ENCODE results near the gene FAM83G. TPM values are rescaled to one million over a fixed set of nuclear protein-coding genes. Genes with fewer than 3 reads are reported as not detected.

The FAM83G gene
- total RNA-seq, 1 donor from 2014 or later: 1.6 TPM

- Mint-ChIP-seq H3K4me1 (ENCODE audit: unreplicated experiment) (peaks cover 3% of the 10 kb centered on the region), H3K27me3 (ENCODE audit: unreplicated experiment) (peaks cover 2% of the 10 kb centered on the region), H3K4me3 (ENCODE audit: unreplicated experiment) (no peak overlapping the region), H3K36me3 (ENCODE audit: low read depth, unreplicated experiment) (no peaks in the 10 kb centered on the region), H3K9me3 (ENCODE audit: unreplicated experiment) (no peaks in the 10 kb centered on the region), H3K27ac (ENCODE audit: unreplicated experiment) (no peak overlapping the region)
- TF ChIP-seq CTCF (IDR thresholded peaks at IDR 0.05; ENCODE audit: unreplicated experiment): no peak
- no peak for DNase-seq (ENCODE audit: low spot score)
Measured at GRCh38 chr17:18937981-18938691, 66.4 kb downstream of the FAM83G start.

GRCh38 chr17:18933102-18934058 lies 71.2 kb downstream of the FAM83G start:
- H3K27me3 Mint-ChIP-seq (ENCODE audit: unreplicated experiment): no peaks in the 10 kb centered on the region
- no peak for TF ChIP-seq CTCF (IDR thresholded peaks at IDR 0.05; ENCODE audit: unreplicated experiment)
- H3K27ac Mint-ChIP-seq (ENCODE audit: unreplicated experiment): no peak overlapping the region
- H3K4me1 Mint-ChIP-seq (ENCODE audit: unreplicated experiment): no peaks in the 10 kb centered on the region
- peaks cover 9% of the 10 kb centered on the region for H3K36me3 Mint-ChIP-seq (ENCODE audit: low read depth, unreplicated experiment)
- DNase-seq (ENCODE audit: low spot score): no peak
- H3K4me3 Mint-ChIP-seq (ENCODE audit: unreplicated experiment): no peak overlapping the region
- H3K9me3 Mint-ChIP-seq (ENCODE audit: unreplicated experiment): no peaks in the 10 kb centered on the region

- TF ChIP-seq CTCF (IDR thresholded peaks at IDR 0.05; ENCODE audit: unreplicated experiment): no peak
Measured at GRCh38 chr17:18932360-18933055, 72.1 kb downstream of the FAM83G start.

GRCh38 chr17:18928628-18929125 lies 75.9 kb downstream of the FAM83G start:
- Mint-ChIP-seq H3K4me3 (ENCODE audit: unreplicated experiment) (no peak overlapping the region), H3K4me1 (ENCODE audit: unreplicated experiment) (no peaks in the 10 kb centered on the region), H3K36me3 (ENCODE audit: low read depth, unreplicated experiment) (peaks cover 13% of the 10 kb centered on the region), H3K9me3 (ENCODE audit: unreplicated experiment) (no peaks in the 10 kb centered on the region), H3K27me3 (ENCODE audit: unreplicated experiment) (no peaks in the 10 kb centered on the region), H3K27ac (ENCODE audit: unreplicated experiment) (no peak overlapping the region)
- no peak for DNase-seq (ENCODE audit: low spot score)
- no peak for TF ChIP-seq CTCF (IDR thresholded peaks at IDR 0.05; ENCODE audit: unreplicated experiment)

More at GRCh38 chr17:18932360-18933055, 72.1 kb downstream of the FAM83G start:
- Mint-ChIP-seq H3K9me3 (ENCODE audit: unreplicated experiment) (no peaks in the 10 kb centered on the region), H3K4me3 (ENCODE audit: unreplicated experiment) (no peak overlapping the region), H3K36me3 (ENCODE audit: low read depth, unreplicated experiment) (peaks cover 9% of the 10 kb centered on the region), H3K27ac (ENCODE audit: unreplicated experiment) (no peak overlapping the region), H3K27me3 (ENCODE audit: unreplicated experiment) (no peaks in the 10 kb centered on the region), H3K4me1 (ENCODE audit: unreplicated experiment) (no peaks in the 10 kb centered on the region)
- DNase-seq (ENCODE audit: low spot score): no peak

All from endothelial cell (in vitro differentiated cells).